ACC112 (cell line): ENCODE data around the gene RNFT1.
"Not testable (repeated sequence)": the region's sequence is repeated elsewhere in the genome, so short reads cannot be mapped to it uniquely, and the experiment has no call there.

ENCODE experiments used
- H2AFZ ChIP-seq: fragments of 200-600 bp; sonication (generic); one replicate; pipeline ENCODE4 v1.6.0; 2017; ENCODE audit warnings: antibody characterized with exemption, low read length; ENCODE audit not compliant: unreplicated experiment
- H3K27ac ChIP-seq: fragments of 200-600 bp; sonication (generic); 2 replicates; pipeline ENCODE4 v1.5.1; 2014; ENCODE audit warnings: low read depth, mild to moderate bottlenecking, antibody characterized with exemption, low read length, moderate library complexity
- H3K27me3 ChIP-seq: fragments of 200-600 bp; sonication (generic); 2 replicates; pipeline ENCODE4 v1.6.1; 2014; ENCODE audit warnings: mild to moderate bottlenecking, antibody characterized with exemption, low read length, moderate library complexity, mixed read lengths; ENCODE audit not compliant: insufficient read depth
- H3K36me3 ChIP-seq: fragments of 200-600 bp; sonication (generic); 2 replicates; pipeline ENCODE4 v1.6.1; 2016; ENCODE audit warnings: mild to moderate bottlenecking, antibody characterized with exemption, low read length, moderate library complexity, mixed read lengths; ENCODE audit not compliant: insufficient read depth
- H3K4me1 ChIP-seq: fragments of 200-600 bp; sonication (generic); one replicate; pipeline ENCODE4 v1.6.1; 2016; ENCODE audit warnings: low read length, mixed read lengths; ENCODE audit not compliant: insufficient read depth, unreplicated experiment, control insufficient read depth
- H3K4me3 ChIP-seq: fragments of 200-600 bp; sonication (generic); 2 replicates; pipeline ENCODE4 v1.5.1; 2014; ENCODE audit warnings: mild to moderate bottlenecking, low read depth, low read length
- H3K79me2 ChIP-seq: fragments of 200-600 bp; sonication (generic); one replicate; pipeline ENCODE4 v1.6.0; 2016; ENCODE audit warnings: low read length; ENCODE audit not compliant: control insufficient read depth, unreplicated experiment, insufficient read depth

Gene RNFT1, protein sequence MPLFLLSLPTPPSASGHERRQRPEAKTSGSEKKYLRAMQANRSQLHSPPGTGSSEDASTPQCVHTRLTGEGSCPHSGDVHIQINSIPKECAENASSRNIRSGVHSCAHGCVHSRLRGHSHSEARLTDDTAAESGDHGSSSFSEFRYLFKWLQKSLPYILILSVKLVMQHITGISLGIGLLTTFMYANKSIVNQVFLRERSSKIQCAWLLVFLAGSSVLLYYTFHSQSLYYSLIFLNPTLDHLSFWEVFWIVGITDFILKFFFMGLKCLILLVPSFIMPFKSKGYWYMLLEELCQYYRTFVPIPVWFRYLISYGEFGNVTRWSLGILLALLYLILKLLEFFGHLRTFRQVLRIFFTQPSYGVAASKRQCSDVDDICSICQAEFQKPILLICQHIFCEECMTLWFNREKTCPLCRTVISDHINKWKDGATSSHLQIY

DNA sequence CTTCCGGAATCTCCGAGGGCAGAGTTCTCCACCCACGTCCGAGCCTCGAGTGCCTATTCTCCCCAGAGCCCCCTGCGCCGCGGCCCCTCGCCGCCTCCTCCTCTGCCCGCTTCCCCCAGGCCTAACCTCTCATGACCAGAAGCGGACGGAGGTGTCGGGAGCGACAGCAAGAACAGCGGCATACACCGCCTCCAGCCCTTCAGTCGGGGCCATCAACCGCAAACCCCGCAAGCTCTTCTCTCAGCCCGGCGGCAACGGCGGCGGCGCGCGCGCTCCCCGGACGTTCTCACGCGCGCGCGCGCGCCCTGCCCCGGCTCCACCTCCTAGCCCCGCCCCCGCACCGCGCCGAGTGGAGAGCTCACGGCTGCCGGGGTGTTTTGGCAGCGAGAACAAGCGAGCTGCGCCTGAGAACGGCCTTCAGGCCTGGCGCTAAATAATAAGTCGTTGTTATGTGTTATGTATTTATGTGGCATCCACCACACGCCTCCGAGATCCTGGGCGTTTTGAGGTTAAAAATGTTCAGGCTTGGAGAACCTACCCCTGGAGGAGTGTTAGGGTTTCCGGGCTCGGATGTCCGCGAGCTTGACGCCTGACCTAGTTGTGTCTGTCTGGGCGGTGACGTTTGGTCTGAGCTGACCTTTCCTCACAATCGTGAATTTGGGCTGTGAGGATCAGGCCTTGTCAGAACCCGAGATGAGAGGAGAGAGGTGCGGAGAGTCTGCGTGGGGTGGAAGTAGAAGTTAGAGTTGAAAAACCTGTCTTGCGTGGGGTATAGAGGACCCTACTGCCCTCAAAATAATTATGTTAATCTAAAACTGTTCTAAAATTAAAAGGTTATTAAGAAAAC lies at the start of gene RNFT1:
Gene RNFT1 (minus strand): TSS at position 259 of the 847 bp plus-strand sequence. CDS start 77 bp downstream, at position 182.
- H2AFZ ChIP-seq: peak within 1 kb of the TSS; percentile 99
- peak within 1 kb of the TSS; percentile 71 for H3K27ac ChIP-seq
- H3K79me2 ChIP-seq: peaks cover 8% of the 10 kb centered on the region

DNA sequence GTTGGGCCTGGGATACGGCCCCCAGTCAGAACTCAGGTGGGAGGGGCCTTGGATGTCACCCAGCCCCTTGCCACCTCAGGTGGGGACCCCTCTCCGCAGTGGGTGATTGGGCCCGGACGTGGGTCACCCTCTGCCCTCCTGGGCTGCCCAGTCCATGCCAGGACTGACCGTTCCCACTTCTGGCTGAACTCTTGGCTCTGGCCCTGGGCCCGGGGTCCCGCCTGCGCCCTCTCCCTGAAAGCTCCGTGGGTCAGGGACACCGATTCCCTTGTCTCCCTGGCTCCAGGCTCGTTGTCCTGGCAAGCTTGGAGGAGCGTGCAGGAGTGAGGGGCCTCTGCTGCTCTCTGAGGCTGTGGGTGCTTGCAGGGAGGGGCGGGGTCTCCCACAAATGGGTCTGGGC lies 44.8 kb upstream of the RNFT1 start:
- H3K27me3 ChIP-seq, H3K4me3 ChIP-seq, H3K27ac ChIP-seq, H2AFZ ChIP-seq, H3K79me2 ChIP-seq, H3K4me1 ChIP-seq, H3K36me3 ChIP-seq: not testable (repeated sequence)

More for the DNA sequence above, at the start of gene RNFT1:
- peaks cover 16% of the 10 kb centered on the region for H3K4me1 ChIP-seq
- no peaks in the 10 kb centered on the region for H3K27me3 ChIP-seq
- peak within 1 kb of the TSS; percentile 91 for H3K4me3 ChIP-seq
- H3K36me3 ChIP-seq: 0 out of 2 replicates have a peak, but pooled peaks cover 3% of the 10 kb centered on the region

DNA sequence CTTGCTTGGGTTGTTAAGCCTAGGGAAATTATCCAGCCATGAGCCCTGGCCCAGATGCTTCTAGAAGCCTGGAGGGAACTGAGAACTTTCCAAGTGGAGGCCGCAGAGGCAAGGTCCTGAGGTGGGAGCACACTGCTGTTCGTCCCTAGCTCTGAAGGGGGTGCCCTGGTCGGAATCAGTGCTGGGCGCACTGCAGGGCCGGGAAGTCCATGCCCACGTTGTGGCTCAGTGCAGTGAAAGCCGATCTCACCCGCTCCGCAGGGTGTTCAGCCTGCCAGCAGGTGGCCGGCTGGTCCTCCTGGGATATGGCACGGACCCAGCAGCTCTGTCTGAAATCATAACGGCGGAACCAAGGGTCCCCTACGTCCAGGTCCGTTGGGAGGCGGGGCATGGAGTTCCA lies 43.8 kb upstream of the RNFT1 start:
- H3K79me2 ChIP-seq, H3K4me1 ChIP-seq, H3K27me3 ChIP-seq, H3K27ac ChIP-seq, H3K4me3 ChIP-seq, H3K36me3 ChIP-seq, H2AFZ ChIP-seq: not testable (repeated sequence)

DNA sequence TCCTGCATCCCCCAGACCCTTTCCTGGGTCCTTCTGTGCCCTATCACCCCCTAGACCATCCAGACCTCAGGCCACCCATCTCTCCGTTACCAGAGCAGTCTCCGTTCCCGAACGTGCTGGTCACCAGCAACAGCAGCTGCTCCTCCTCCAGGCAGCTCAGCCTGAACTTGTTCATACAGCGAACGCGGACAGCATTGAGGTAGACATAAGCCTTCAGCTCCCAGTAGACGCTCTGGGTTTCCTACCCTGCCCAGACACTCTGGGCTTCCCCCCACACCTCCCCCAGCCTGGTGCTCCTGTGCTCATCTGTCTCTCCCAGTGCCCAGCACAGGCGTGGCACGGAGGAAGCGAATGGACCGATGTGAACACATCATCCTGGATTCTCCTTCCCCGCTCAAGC lies 41.6 kb upstream of the RNFT1 start:
- no peak overlapping the region for H3K4me3 ChIP-seq
- no peak overlapping the region for H2AFZ ChIP-seq
- no peaks in the 10 kb centered on the region for H3K36me3 ChIP-seq
- no peaks in the 10 kb centered on the region for H3K27me3 ChIP-seq
- H3K27ac ChIP-seq: no peak overlapping the region
- H3K79me2 ChIP-seq: no peaks in the 10 kb centered on the region
- H3K4me1 ChIP-seq: no peaks in the 10 kb centered on the region

DNA sequence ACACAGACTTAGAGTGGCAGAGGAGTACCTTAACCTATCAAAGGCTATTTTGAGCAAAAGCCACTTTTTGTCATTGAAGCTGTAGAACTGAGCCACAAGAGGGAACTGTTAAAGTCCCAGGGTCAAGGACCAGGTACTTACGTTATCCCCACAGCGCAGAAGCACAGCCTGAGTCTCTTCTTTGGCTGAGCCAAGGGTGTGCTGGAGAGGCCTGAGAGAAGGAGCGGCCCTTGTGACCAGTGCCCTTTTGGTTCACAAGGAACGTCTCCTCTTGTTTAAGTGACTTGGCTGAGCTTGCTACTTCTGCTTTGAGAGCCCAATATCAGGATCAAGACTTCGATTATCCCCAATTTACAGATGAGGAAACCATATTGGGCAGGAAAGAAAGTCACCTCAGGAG lies 40.0 kb upstream of the RNFT1 start:
- not testable (repeated sequence) for H3K27me3 ChIP-seq, H3K36me3 ChIP-seq, H3K4me3 ChIP-seq, H3K27ac ChIP-seq, H2AFZ ChIP-seq, H3K79me2 ChIP-seq, H3K4me1 ChIP-seq

DNA sequence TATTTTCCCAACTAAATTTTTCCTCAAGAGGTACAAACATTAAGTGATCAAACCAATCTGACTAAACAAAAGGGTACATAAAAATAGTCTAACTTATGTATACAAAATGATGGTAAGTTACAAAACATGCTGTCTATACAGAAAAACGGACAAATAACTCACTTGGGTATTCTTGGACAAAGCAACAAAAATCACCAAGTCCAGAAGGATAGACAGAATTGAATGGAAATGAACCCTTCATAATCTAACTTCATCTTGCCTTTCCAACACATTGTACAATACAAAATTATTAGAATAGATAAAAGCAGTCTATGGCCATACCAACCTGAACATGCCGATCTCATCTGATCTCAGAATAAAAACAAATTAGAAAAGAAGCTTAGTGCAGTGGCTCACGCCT lies 37.9 kb upstream of the RNFT1 start:
- H3K27ac ChIP-seq, H3K4me3 ChIP-seq, H2AFZ ChIP-seq, H3K36me3 ChIP-seq, H3K4me1 ChIP-seq, H3K79me2 ChIP-seq, H3K27me3 ChIP-seq: not testable (repeated sequence)

DNA sequence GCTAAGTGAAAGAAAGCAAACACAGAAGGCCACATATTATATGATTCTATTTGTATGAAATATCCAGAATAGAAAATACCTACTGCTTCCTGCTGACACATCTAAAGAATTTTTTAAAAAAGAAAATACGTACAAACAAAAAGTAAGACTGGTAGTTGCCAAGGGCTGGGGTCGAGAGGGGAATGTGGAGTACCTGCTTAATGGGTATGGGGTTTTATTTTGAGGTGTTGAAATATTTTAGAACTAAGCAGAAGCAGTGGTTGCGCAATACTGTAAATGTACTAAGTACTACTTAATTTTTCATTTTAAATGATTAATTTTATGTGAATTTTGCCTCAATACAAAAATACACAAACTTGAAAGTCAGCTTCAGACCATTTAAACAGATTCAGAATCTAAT lies 32.1 kb upstream of the RNFT1 start:
- H3K27ac ChIP-seq, H3K4me3 ChIP-seq, H3K4me1 ChIP-seq, H3K79me2 ChIP-seq, H2AFZ ChIP-seq, H3K27me3 ChIP-seq, H3K36me3 ChIP-seq: not testable (repeated sequence)

DNA sequence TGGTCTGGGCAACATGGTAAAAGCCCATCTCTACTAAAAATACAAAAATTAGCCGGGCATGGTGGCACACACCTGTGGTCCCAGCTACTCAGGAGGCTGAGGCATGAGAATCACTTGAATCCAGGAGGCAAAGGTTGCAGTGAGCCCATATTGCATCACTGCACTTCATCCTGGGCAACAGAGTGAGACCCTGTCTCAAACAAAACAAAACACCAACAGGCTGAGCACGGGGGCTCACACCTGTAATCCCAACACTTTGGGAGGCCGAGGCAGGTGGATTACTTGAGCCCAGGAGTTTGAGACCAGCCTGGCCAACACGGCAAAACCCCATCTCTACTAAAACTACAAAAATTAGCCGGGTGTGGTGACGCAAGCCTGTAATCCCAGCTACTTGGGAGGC lies 10.6 kb upstream of the RNFT1 start:
- not testable (repeated sequence) for H3K79me2 ChIP-seq, H3K4me1 ChIP-seq, H3K27me3 ChIP-seq, H3K36me3 ChIP-seq, H2AFZ ChIP-seq, H3K4me3 ChIP-seq, H3K27ac ChIP-seq

DNA sequence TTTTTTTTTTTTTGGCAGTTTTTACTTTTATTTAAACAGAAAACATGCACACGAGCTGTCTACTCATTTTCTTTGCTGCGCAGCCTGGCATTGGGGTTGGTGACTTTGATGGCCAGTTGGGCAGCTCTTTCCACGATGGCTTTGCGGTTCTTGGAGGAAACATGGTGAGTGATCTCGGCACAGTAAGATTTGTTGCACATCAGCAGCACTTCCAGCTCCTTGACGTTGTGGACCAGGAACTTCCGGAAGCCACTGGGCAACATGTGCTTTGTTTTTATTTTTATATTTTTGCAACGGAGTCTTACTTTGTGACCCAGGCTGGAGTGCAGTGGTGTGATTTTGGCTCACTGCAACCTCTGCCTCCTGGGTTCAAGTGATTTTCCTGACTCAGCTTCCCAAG lies 8.9 kb upstream of the RNFT1 start:
- not testable (repeated sequence) for H3K27ac ChIP-seq, H3K27me3 ChIP-seq, H3K4me1 ChIP-seq, H3K4me3 ChIP-seq, H2AFZ ChIP-seq, H3K79me2 ChIP-seq, H3K36me3 ChIP-seq

DNA sequence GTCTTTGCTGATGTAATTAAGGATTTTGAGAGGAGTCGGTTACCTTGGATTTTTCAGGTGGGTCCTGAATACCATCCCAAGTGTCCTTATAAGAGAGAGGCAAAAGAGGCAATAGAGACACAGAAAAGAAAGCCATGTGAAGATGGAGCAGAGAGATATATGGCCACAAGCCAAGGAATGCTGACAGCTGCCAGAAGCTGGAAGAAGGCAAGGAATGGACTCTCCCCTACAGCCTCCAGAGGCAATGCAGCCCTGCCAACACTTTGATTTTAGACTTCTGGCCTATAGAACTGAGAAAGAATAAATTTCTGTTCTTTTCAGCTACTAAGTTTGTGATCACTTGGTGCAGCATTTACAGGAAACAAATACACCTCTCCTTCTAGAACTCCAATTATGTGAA lies 8.2 kb upstream of the RNFT1 start:
- Histone ChIP-seq H3K4me1 (no peaks in the 10 kb centered on the region), H3K4me3 (no peak overlapping the region), H3K36me3 (no peaks in the 10 kb centered on the region), H3K79me2 (no peaks in the 10 kb centered on the region), H3K27me3 (no peaks in the 10 kb centered on the region), H2AFZ (no peak overlapping the region), H3K27ac (no peak overlapping the region)

DNA sequence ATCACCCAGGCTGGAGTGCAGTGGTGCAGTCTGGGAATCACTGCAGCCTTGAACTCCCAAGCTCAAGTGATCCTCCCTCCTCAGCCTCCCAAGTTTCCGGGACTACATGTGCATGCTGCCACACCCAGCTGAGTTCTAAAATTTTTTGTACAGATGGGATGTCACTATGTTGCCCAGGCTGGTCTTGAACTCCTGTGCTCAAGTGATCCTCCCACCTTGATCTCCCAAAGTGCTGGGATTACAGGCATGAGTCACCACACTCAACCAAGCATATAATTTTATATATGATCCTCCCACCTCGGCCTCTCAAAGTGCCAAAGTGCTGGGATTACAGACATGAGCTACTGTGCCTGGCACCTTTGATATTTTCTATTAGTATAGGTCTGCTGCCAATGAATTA lies 7.2 kb upstream of the RNFT1 start:
- not testable (repeated sequence) for H3K79me2 ChIP-seq, H3K4me1 ChIP-seq, H3K27ac ChIP-seq, H3K4me3 ChIP-seq, H3K27me3 ChIP-seq, H3K36me3 ChIP-seq, H2AFZ ChIP-seq
